Activated T-helper 1 cell treated with anti-CD3 and anti-CD28 coated beads, Interleukin-2, amount 50 U/mL, for 16 hours (primary cell): ENCODE data around the gene C19orf85.
A peak's percentile ranks its signal among the peaks of the same experiment; 100 is the strongest.

Experiments
- DNase-seq, 2 donors: peaks; one replicate each; pipeline ENCODE4 v3.0.0-alpha.2; 2020; ENCODE audit warnings: low read depth in 1 of 2, low spot score in 1 of 2

Gene C19orf85

GRCh38 chr19:55478364-55478763 is 13.8 kb upstream of the C19orf85 start:
- no peak for DNase-seq

DNA sequence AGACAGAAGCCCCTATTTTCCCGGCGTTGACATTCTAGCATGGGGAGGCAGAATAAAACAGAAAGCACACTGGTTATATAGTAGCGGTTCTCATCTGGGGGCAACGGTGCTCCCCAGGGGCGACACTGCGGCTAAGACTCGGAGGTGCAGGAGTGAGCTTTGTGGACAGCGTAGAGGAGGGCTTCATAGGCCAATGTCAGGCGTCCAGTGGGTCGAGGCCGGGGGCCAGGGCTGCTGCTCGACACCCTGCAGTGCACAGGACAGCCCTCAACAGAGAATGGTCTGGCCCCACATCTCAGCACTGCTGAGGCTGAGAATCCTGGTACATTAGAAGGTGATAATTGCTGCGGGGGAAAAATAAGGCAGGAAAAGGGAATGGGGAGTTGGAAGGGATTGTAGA is 13.4 kb upstream of the C19orf85 start:
- no peak for DNase-seq

DNA sequence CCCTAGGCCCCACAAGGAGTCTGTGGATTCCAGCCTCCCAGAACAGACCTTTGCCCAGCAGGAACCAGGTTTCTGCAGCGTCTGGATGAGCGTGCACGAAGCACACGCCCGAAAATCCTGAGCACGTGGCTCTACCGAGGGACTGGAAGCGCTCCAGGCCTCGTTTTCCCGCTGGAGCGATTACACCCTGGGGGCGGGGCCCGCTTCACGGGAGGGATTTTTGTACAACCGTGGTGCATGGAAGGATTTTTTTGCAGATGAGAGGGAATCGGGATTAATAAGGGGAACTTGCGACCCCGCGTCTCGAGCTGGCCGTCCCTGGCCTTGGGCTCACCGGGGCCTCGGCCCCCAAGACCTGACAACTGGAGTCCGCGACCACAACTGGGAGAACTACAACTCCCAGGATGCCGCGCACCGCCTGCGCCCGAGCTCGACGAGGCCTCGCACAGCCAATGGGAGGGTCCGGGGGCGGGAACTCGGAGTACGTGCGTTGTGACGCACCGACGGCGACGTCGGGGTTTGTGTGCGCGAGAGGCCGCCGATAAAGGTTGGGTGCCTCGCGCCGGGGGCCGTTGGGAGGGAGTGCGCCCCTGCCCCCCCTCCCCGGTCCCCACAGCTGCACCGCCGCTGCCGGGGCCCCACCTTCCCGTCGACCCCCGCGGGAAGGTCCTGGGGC is 11.7 kb upstream of the C19orf85 start, which contains the start of gene ZNF628:
Gene ZNF628 (plus strand): TSS at position 518 of the 676 bp plus-strand sequence. CDS start 3,294 bp downstream, outside the sequence.
- DNase-seq, result peak; percentile 96 to 97

GRCh38 chr19:55474269-55475265 is 10.0 kb upstream of the C19orf85 start:
- no peak for DNase-seq

DNA sequence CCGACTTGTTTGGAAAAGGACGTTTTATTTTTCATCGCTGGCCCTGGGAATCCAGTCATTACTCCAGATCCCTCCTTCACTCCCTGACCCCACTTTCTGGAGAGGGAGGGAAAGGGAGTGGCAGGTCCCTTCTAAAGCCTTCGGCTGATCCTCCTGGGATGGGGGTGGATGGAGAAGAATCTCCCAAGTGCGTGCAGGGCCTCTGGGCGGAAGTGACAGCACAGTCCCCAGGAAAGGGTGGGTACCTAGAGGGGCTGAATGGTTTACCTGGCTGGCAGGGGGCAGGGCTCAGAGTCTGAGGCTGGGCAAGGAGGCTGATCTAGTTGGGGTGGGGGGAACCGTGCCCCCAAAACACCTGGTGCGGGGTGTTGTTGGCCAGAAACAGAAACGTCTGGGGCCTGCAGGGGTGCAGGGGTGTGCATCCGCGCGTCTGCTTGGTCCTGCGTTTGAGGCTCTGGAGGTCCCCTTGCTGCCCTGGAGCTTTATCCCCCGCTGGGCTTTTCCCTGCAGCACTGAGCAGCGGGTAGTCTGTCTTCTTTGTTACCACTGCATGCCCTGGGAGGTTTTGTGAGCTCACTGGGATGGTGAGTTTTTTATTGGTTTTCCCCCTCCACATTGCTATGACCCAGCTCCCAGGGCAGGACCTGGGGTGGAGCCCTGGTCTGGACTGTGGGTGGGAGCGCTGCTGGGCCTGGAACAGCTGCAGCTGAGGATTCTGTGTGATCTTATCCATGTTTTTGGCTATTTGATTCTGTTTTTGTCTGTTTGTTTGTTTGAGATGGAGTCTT is 8.9 kb upstream of the C19orf85 start:
- no peak for DNase-seq

DNA sequence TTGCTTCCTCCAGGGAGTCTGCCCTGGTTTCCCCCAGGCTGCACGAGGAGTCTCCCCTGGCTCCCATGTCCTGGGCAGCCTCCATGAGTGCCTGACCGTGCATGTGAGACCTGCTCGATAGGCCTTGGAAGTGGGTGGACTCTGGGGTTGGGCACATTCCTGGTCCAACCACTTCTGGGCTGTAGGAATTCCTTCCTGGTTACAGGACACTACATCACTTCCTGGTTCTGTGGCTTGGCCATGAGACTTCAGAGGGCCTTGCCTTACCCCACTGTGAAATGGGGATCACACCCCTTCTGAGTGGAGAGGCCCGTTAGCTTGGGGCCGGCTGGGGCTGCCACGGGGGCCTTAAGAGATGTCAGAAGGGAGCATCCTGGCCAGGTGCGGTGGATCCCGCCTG is 7.9 kb upstream of the C19orf85 start:
- no peak for DNase-seq

DNA sequence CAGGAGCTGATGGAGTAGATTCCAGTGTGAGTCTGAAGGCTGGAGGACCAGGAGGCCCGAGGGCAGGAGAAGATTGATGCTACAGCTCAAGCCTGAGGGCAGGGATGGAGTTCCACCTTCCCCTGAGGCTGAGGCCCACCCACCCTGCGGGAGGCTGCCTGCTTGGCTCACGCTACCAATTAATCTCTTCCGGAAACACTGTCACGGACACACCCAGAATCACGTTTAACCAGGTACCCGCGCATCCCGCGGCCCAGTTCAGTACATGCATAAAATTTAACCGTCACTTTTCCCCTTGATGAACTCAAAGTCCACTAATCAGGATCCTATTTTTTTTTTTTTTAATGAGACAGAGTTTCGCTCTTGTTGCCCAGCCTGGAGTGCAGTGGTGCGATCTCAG is 6.7 kb upstream of the C19orf85 start:
- DNase-seq, result no peak

GRCh38 chr19:55468054-55468393 is 3.5 kb upstream of the C19orf85 start:
- no peak for DNase-seq

- peak; percentile 55 to 62 for DNase-seq
These were observed 2.9 kb upstream of the C19orf85 start for GRCh38 chr19:55467236-55468053.

GRCh38 chr19:55466241-55466614 is 1.7 kb upstream of the C19orf85 start:
- no peak for DNase-seq

- no peak for DNase-seq
These were observed 1.1 kb upstream of the C19orf85 start for GRCh38 chr19:55465460-55466240.

GRCh38 chr19:55464039-55464661 is 401 bp downstream of the C19orf85 start:
- no peak for DNase-seq

DNA sequence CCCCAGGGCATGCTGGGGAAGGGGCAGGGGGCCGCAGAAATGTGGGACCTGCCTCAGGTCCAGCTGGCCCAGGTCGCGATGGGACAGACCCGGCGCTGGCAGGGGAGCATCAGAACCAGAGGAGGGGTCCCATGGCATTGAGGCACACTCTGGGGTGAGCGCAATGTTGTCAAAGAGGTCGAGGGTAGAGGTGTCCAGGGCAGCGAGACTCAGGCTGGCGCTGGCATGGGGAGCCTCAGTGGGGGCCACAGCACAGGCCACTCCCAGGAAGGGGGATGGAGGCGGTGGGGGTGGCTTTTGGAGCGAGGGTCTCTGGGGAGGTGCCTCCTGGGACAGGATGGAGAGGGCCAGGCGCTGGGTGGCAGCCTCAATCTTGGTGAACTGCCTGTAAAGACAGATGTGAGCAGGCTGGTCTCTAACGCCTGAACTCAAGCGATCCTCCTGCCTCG is 944 bp downstream of the C19orf85 start:
- no peak for DNase-seq

DNA sequence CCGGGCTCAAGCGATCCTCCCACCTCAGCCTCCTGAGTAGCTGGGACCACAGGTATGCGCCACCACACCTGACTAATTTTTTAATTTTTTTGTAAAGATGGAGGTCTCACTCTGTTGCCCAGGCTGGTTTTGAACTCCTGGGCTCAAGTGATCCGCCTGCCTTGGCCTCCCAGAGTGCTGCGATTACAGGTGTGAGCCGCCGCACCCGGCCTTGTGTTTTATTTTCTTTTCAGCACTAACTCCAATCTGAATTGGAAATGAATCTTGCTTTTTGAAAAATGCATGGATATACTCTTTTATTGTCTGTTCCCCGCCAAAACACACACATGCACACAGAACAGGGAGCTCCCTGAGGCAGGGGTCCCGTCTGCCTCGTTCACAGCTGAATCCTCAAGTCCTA is 1.8 kb downstream of the C19orf85 start:
- no peak for DNase-seq

DNA sequence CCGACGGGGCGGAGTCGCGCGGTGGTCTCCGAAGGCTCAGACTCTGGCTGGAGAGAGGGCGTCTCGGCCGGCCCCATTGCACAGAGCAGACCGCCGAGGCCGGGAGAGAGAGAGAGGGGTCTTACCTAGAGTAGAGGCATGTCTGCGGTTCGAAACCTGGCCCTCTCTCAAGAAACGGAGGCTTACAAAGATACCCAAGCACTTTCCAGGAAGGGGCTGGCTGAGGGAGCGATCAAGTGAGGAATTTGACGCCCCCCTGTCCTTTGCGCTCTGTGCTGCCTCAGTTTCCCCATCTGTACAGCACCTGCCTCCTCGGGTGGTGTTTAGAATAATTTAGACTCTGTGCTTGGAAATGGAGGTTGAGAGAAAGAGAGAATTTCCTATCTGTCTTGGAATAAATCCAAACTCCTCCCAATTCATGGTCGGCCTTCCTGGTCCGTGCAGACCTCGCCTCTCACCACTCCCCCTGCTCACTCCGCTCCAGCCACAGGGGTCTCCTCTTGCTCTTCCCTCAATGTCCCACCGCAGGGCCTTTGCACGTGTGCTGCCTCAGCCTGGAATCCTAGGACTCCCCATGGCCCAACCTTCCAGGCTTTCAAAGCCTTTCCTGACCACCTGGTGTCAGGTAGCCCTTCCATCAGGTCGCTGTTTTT is 2.5 kb downstream of the C19orf85 start:
- DNase-seq, result no peak

- peak; percentile 100 for DNase-seq
These were observed 3.1 kb downstream of the C19orf85 start, which contains the start of gene ISOC2 for GRCh38 chr19:55461259-55461973. TSS of gene ISOC2 (minus strand) at chr19:55461642. CDS start at chr19:55456486, 5,156 bp downstream.

GRCh38 chr19:55460670-55461258 is 3.8 kb downstream of the C19orf85 start:
- DNase-seq, result no peak
